ENCODE measurements around the gene ANXA11. TPM values are rescaled to one million over a fixed set of nuclear protein-coding genes. Genes with fewer than 3 reads are reported as not detected.

Gene ANXA11
- total RNA-seq, 2 experiments from 2014 or later = 93.9 to 164 TPM

DNA sequence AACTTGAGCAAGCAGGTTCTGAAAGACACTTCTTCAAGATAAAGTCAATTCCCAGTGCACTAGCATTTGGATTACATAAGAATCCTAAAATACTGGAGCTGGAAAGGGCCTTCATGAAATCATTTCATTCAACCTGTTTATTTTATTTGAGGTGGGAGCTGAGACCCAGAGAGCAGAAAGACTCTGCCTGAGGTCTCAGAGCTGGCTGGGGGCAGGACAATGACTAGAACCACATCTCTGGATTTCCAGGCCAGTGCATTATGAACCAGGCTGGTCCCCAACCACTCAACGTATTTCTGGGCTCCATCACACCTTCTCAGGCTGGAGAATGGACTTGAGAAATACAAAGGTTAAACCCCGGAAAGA lies 8.4 kb downstream of the ANXA11 start:
- H3K9me2 ChIP-seq (ENCODE audit: insufficient read depth, low read length) = no peaks in the 10 kb centered on the region
- peaks cover 19% of the 10 kb centered on the region for H3K9me3 ChIP-seq (ENCODE audit: low read length)
- peaks cover 97% of the 10 kb centered on the region for H3K79me2 ChIP-seq (ENCODE audit: insufficient read depth, low read depth, low read length)
- ChIA-PET POLR2A (interaction anchor here (1.0 to 5.5 kb wide), 2 partner anchors 9 to 11 kb away, joined by 3 to 33 read pairs; no protein-coding TSS in a partner anchor), CTCF (ENCODE audit: unreplicated experiment) (no interaction called here)
- H2AFZ ChIP-seq (ENCODE audit: low read length) = no peak overlapping the region
- no peak for DNase-seq (ENCODE audit: low spot score)
- H3K4me3 ChIP-seq (ENCODE audit: low read depth, low read length, poor library complexity, severe bottlenecking) = no peak overlapping the region
- H3K27ac ChIP-seq (ENCODE audit: low read depth, low read length, poor library complexity, severe bottlenecking) = peak overlapping the region; percentile 22
- 0 out of 2 replicates have a peak, but pooled peaks cover 5% of the 10 kb centered on the region for H4K20me1 ChIP-seq (ENCODE audit: insufficient read depth, low read length)
- H3K36me3 ChIP-seq (ENCODE audit: insufficient read depth, low read length) = peaks cover 57% of the 10 kb centered on the region
- H3K4me2 ChIP-seq (ENCODE audit: low read length) = peak overlapping the region; percentile 51
- no peak for TF ChIP-seq EZH2phosphoT487 (IDR thresholded peaks at IDR 0.05; ENCODE audit: borderline replicate concordance, low read depth, low read length)
- TF ChIP-seq, protein P1, sequence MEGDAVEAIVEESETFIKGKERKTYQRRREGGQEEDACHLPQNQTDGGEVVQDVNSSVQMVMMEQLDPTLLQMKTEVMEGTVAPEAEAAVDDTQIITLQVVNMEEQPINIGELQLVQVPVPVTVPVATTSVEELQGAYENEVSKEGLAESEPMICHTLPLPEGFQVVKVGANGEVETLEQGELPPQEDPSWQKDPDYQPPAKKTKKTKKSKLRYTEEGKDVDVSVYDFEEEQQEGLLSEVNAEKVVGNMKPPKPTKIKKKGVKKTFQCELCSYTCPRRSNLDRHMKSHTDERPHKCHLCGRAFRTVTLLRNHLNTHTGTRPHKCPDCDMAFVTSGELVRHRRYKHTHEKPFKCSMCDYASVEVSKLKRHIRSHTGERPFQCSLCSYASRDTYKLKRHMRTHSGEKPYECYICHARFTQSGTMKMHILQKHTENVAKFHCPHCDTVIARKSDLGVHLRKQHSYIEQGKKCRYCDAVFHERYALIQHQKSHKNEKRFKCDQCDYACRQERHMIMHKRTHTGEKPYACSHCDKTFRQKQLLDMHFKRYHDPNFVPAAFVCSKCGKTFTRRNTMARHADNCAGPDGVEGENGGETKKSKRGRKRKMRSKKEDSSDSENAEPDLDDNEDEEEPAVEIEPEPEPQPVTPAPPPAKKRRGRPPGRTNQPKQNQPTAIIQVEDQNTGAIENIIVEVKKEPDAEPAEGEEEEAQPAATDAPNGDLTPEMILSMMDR (conservative IDR thresholded peaks at IDR 0.05; ENCODE audit: low read length) = no peak
- peaks cover 62% of the 10 kb centered on the region for H3K4me1 ChIP-seq (ENCODE audit: insufficient read depth, low read length, poor library complexity, severe bottlenecking)
- intact Hi-C loops (cut with micrococcal nuclease; ENCODE audit: unreplicated experiment) = no loop called here
- no TSS peak for BruUV-seq (replicated peaks)

DNA sequence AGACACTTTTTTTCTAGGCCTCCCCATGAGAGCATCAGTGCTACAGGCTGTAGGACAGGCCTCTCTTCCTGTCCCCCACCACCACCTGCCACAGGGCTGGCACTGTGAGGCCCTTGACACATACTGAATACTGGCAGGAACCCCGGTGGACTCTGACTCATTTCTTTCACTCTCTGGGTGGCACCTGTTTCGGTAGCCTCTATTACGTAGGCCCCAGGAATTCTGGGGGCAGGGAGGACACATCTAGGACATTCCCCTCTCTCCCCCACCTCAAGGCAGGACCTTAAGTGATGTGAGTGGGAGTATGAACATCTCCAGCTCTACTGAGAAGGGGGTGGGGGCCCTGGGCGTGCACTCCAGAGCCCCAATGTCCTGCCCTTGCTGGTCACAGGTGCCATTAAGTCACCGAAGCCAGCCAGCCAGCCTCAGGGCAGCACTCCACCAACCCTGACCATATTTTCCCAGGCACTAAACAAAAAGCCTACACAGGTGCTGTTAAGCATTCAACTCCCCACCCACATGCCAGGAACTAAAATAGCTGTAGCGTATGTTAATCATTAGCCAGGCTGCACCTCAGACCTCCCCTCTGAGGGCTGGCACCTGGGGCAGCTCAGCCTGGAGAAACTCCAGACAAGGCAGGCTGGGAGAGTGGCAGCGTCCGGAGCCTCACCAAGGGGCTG lies 8.9 kb downstream of the ANXA11 start:
- no peak overlapping the region for H3K4me3 ChIP-seq (ENCODE audit: low read depth, low read length, poor library complexity, severe bottlenecking)
- peak overlapping the region; percentile 22 for H3K27ac ChIP-seq (ENCODE audit: low read depth, low read length, poor library complexity, severe bottlenecking)
- ChIA-PET CTCF (ENCODE audit: unreplicated experiment) (no interaction called here), POLR2A (interaction anchor here (0.6 to 5.5 kb wide), 2 partner anchors 8 to 203 kb away, joined by 6 to 33 read pairs; no protein-coding TSS in a partner anchor)
- H3K4me2 ChIP-seq (ENCODE audit: low read length) = peak overlapping the region; percentile 51
- no TSS peak for BruUV-seq (replicated peaks)
- peak; percentile 40 for DNase-seq (ENCODE audit: low spot score)
- TF ChIP-seq, protein P1 (conservative IDR thresholded peaks at IDR 0.05; ENCODE audit: low read length) = no peak
- no peak for TF ChIP-seq EZH2phosphoT487 (IDR thresholded peaks at IDR 0.05; ENCODE audit: borderline replicate concordance, low read depth, low read length)
- no peak overlapping the region for H2AFZ ChIP-seq (ENCODE audit: low read length)
- H3K36me3 ChIP-seq (ENCODE audit: insufficient read depth, low read length) = peaks cover 62% of the 10 kb centered on the region
- H3K9me3 ChIP-seq (ENCODE audit: low read length) = peaks cover 24% of the 10 kb centered on the region
- H3K4me1 ChIP-seq (ENCODE audit: insufficient read depth, low read length, poor library complexity, severe bottlenecking) = peaks cover 62% of the 10 kb centered on the region
- H3K79me2 ChIP-seq (ENCODE audit: insufficient read depth, low read depth, low read length) = peaks cover 97% of the 10 kb centered on the region
- intact Hi-C loops (cut with micrococcal nuclease; ENCODE audit: unreplicated experiment) = no loop called here
- H3K9me2 ChIP-seq (ENCODE audit: insufficient read depth, low read length) = no peaks in the 10 kb centered on the region
- 0 out of 2 replicates have a peak, but pooled peaks cover 5% of the 10 kb centered on the region for H4K20me1 ChIP-seq (ENCODE audit: insufficient read depth, low read length)

DNA sequence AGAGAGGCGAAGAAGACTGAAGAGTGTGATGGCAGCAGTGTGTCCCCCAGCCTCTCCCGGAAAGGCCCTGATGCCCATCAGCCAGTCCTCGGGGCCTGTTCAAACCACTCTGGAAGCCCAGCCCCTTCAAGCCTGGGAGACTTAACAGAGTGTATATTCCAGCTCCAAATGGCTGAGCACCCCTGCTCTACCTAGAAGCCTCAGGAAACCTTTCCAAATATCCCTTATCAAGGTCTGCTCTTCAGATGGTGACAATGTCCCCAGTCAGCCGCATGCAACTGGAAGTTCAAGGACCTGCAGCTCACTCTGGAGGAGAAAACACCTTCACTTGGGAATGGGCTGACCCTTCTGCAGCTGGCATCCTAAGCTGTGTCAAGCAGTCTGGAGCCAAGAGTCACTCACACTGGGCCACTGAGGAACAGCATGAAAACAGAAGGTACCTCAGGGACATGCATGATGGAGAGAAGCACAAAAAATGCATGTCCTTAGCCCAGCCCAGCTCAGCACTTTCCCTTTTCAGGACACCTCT lies 10.2 kb downstream of the ANXA11 start:
- Histone ChIP-seq H3K36me3 (ENCODE audit: insufficient read depth, low read length) (peaks cover 58% of the 10 kb centered on the region), H3K4me3 (ENCODE audit: low read depth, low read length, poor library complexity, severe bottlenecking) (no peak overlapping the region), H2AFZ (ENCODE audit: low read length) (no peak overlapping the region), H3K4me1 (ENCODE audit: insufficient read depth, low read length, poor library complexity, severe bottlenecking) (peaks cover 62% of the 10 kb centered on the region), H3K9me2 (ENCODE audit: insufficient read depth, low read length) (no peaks in the 10 kb centered on the region), H3K79me2 (ENCODE audit: insufficient read depth, low read depth, low read length) (peaks cover 97% of the 10 kb centered on the region), H3K27ac (ENCODE audit: low read depth, low read length, poor library complexity, severe bottlenecking) (no peak overlapping the region), H3K4me2 (ENCODE audit: low read length) (no peak overlapping the region), H3K9me3 (ENCODE audit: low read length) (peaks cover 26% of the 10 kb centered on the region), H4K20me1 (ENCODE audit: insufficient read depth, low read length) (no peaks in the 10 kb centered on the region)
- intact Hi-C loops (cut with micrococcal nuclease; ENCODE audit: unreplicated experiment) = no loop called here
- TF ChIP-seq EZH2phosphoT487 (IDR thresholded peaks at IDR 0.05; ENCODE audit: borderline replicate concordance, low read depth, low read length) = no peak
- TF ChIP-seq, protein P1 (conservative IDR thresholded peaks at IDR 0.05; ENCODE audit: low read length) = no peak
- CTCF ChIA-PET (ENCODE audit: unreplicated experiment) = interaction anchor here (0.6 kb wide), 1 partner anchor 11 kb away, joined by 3 read pairs; no protein-coding TSS in a partner anchor
- BruUV-seq (replicated peaks) = no TSS peak
- POLR2A ChIA-PET = interaction anchor here (1.8 to 2.5 kb wide), 2 partner anchors 9 to 11 kb away, joined by 5 to 8 read pairs; no protein-coding TSS in a partner anchor
- DNase-seq (ENCODE audit: low spot score) = no peak

Data from OCI-LY7 (cell line).